Superior temporal gyrus (tissue), 1 donor: Measurements from ENCODE around the gene SSTR1.

Source experiments
- DNase-seq: peaks from one replicate; pipeline ENCODE4 v3.0.0-alpha.2; 2016; ENCODE audit errors: extremely low spot score

Gene SSTR1

GRCh38 chr14:38233218-38233617 lies 25.5 kb downstream of the SSTR1 start:
- DNase-seq: no peak

GRCh38 chr14:38238332-38238731 lies 30.6 kb downstream of the SSTR1 start:
- no peak for DNase-seq

DNA sequence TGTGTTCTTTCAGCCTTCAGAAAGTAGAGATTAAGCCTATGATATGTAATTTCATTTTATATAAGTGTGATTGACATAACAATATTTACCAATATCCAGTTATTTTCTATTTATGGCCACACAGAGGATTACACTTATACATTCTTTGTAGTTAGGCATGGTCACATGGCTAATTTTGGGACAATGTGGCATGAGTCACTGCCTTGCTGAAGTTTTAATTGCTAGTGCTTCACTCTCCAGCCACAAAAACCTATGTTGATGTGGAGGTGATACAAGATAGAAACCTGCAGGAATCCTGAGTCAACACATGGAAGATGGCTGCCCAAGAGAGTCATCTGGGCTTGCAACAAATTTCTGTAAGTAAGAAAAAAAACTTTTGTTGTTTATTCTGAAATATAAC lies 31.2 kb downstream of the SSTR1 start:
- DNase-seq: no peak

DNA sequence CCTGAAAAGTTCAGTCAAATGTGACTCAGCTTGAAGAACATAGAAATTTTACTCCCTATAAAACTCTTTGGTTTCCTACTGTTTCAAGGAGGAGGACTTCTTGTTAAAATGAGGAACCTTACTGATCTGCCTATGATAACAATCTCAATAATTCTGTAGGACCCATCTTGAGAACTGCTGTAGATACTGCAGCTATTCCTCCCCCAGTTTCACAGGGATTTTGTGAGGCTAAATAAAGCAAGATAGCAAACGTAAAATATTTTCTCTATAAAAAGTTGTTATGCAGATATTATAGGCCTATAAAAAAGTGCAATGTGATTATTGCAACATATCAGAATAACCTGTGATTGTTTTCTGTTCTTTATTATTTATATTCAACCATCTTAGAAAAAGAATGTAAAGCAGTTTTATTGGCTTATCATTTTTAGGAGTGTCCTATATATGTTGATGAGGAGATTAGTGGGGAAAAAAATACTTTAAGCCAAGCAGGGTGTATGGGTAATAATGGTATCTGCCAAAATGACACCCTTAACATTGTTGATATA lies 36.1 kb downstream of the SSTR1 start:
- DNase-seq: no peak

DNA sequence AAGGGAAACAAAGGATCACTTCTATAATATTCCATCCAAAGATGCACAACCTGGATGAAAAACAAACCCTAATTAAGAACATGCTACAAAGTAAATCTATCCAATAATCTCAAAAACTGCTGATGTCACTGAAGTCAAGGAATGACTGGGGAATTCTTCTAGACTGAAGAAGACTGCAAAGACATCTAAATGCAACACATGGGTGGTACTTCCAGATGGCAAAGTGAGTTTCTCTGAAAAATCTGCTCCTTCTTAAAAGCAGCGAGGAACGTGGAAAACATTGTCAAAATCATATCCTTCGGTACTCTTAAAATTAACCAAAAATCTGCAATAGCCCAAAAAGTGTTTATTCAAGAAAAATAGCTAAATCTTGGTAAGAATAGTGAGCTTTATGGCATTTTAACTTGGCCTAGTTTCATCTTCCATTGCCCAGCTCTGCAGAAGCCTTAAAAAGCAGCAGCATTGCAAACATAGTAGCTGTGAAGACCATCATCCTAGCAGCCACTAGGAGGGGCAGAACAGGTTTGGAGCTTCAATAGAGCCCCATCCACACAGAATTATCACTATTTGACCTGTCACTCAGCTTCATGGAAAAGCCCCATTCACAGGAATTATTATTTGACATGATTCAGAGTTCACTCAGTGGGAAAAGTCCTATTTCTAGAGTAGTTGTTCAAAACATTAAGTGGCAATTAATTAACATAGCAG lies 40.8 kb downstream of the SSTR1 start:
- DNase-seq: no peak

DNA sequence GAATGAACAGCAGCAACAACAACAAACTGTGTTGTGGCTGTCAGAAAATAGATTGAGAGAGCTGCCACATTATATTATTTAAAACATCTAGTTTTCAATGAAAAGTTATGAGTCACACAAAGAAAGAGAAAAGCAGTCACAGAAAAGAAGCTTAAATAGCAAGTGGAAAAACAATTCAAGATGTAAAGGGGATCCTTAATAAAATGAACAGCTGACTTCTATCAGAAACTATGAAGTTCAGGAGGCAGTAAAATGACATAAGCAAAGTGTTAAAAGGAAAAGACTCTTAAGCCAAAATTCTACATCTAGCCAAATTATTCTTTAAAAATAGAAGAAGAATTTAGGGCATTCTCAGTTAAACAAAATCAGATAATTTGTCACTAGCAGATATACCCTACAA lies 42.6 kb downstream of the SSTR1 start:
- no peak for DNase-seq

- no peak for DNase-seq
Observed at GRCh38 chr14:38252066-38252710, 44.5 kb downstream of the SSTR1 start.

- no peak for DNase-seq
Observed at GRCh38 chr14:38253676-38254075, 46.0 kb downstream of the SSTR1 start.

GRCh38 chr14:38254571-38255407 lies 47.1 kb downstream of the SSTR1 start:
- DNase-seq: no peak

DNA sequence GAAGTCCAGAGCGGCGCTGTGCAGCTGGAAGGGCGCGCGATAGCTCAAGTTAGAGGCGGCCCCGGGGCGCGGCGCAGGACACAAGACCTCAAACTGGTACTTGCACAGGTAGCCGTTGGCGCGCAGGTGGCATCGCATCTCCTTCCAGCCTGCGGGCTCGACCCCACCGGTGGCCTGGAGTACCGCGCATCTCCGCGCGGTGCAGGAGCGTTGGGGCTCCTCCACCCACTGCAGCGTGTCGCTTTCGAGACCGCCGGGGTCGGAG lies 47.6 kb downstream of the SSTR1 start:
- DNase-seq: no peak

- no peak for DNase-seq
Observed at GRCh38 chr14:38255673-38256532, 48.2 kb downstream of the SSTR1 start, which contains the start of gene CLEC14A. Gene CLEC14A, minus strand, starts transcription at chr14:38256093. Its CDS starts 71 bp downstream, at chr14:38256022.

GRCh38 chr14:38256533-38256840 lies 48.8 kb downstream of the SSTR1 start:
- DNase-seq: no peak

DNA sequence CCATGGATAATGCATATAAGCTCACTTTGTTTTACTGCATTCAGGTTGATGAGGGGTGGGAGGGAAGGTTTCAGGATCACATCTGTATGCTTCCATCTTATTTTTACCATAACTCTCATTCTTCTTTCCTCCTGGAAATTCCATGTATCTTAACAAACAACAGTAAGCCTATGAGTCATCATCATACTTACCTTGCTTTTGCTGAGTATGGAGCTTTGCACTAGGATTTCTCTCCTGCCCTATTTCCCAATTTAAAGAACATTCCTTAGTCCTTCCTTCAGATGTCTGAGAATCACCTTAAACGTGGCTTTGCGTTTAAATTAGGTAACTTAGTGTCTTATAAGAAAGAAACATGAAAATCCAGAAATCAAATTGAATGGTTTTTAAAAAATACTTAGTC lies 49.8 kb downstream of the SSTR1 start:
- no peak for DNase-seq

- DNase-seq: no peak
Observed at GRCh38 chr14:38261620-38262019, 53.9 kb downstream of the SSTR1 start.
